Measurements from ENCODE around the gene SHROOM4. TPM values are rescaled to one million over a fixed set of nuclear protein-coding genes. Genes with fewer than 3 reads are reported as not detected.

The SHROOM4 gene
- total RNA-seq, 1 experiment from 2014 or later: 7.1 TPM

DNA sequence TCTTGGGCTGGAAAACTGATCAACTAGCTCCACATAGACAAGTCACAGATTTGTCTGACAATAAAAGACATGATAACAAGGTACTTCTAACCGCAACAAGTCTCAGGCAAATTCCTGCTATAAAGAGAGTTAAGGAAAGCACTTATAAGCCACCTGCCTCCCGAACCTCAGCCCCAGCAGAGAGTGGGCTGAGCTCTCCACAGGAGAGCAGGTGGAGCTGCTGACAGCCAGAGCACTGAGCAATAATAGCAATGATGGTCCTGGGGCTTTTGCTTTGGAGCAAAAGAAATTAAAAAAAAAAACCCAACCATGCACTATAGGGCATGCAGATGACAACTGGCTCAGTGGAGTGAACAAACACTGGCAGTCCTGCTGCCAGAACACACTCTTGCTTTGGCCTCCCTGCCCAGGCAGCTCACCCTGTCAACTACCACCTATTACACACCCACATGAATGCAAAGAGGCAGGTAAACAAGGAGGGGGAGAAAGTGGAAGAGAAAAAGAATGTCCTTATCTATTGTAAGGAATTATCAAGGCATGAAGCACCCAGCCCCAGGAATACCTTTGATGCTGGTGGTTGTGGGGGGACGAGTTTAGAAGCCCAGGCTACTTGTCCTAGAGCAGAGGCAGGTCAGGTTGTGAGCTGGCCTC is 207.6 kb downstream of the SHROOM4 start (continued):
- TF ChIP-seq NFE2L1 (CRISPR knock-in tag; IDR thresholded peaks at IDR 0.05) (no peak), HMGXB4 (CRISPR knock-in tag; IDR thresholded peaks at IDR 0.05) (no peak), KAT7 (CRISPR knock-in tag; IDR thresholded peaks at IDR 0.05; ENCODE audit: borderline replicate concordance) (no peak), NR1H2 (CRISPR knock-in tag; IDR thresholded peaks at IDR 0.05) (no peak), CREB1 (CRISPR knock-in tag; IDR thresholded peaks at IDR 0.05) (no peak)
- TF ChIP-seq, protein P1, sequence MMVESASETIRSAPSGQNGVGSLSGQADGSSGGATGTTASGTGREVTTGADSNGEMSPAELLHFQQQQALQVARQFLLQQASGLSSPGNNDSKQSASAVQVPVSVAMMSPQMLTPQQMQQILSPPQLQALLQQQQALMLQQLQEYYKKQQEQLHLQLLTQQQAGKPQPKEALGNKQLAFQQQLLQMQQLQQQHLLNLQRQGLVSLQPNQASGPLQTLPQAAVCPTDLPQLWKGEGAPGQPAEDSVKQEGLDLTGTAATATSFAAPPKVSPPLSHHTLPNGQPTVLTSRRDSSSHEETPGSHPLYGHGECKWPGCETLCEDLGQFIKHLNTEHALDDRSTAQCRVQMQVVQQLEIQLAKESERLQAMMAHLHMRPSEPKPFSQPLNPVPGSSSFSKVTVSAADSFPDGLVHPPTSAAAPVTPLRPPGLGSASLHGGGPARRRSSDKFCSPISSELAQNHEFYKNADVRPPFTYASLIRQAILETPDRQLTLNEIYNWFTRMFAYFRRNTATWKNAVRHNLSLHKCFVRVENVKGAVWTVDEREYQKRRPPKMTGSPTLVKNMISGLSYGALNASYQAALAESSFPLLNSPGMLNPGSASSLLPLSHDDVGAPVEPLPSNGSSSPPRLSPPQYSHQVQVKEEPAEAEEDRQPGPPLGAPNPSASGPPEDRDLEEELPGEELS (CRISPR knock-in tag; IDR thresholded peaks at IDR 0.05): no peak

- Mint-ChIP-seq H3K4me3 (no peak overlapping the region), H3K36me3 (peaks cover 19% of the 10 kb centered on the region; the same call in 1 of the 2 replicates), H3K4me1 (peaks cover 41% of the 10 kb centered on the region), H3K9me3 (no peaks in the 10 kb centered on the region), H3K27ac (peak overlapping the region; percentile 80), H3K27me3 (ENCODE audit: low read depth) (no peaks in the 10 kb centered on the region; the same call in 1 of the 2 replicates)
- DNase-seq (ENCODE audit: low spot score) (no peak), ATAC-seq (no peak)
- POLR2A ChIA-PET: no interaction called here
- CTCF ChIA-PET: no interaction called here
- no peak for TF ChIP-seq ZBTB43 (CRISPR knock-in tag; IDR thresholded peaks at IDR 0.05)
- no peak for TF ChIP-seq SMAD4 (CRISPR knock-in tag; IDR thresholded peaks at IDR 0.05)
- TF ChIP-seq, protein P2, sequence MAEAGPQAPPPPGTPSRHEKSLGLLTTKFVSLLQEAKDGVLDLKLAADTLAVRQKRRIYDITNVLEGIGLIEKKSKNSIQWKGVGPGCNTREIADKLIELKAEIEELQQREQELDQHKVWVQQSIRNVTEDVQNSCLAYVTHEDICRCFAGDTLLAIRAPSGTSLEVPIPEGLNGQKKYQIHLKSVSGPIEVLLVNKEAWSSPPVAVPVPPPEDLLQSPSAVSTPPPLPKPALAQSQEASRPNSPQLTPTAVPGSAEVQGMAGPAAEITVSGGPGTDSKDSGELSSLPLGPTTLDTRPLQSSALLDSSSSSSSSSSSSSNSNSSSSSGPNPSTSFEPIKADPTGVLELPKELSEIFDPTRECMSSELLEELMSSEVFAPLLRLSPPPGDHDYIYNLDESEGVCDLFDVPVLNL (CRISPR knock-in tag; IDR thresholded peaks at IDR 0.05; ENCODE audit: borderline replicate concordance, low read depth): no peak
- TF ChIP-seq, protein P3, sequence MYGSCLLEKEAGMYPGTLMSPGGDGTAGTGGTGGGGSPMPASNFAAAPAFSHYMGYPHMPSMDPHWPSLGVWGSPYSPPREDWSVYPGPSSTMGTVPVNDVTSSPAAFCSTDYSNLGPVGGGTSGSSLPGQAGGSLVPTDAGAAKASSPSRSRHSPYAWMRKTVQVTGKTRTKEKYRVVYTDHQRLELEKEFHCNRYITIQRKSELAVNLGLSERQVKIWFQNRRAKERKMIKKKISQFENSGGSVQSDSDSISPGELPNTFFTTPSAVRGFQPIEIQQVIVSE (CRISPR knock-in tag; IDR thresholded peaks at IDR 0.05; ENCODE audit: borderline replicate concordance): no peak
- TF ChIP-seq, protein P1 (CRISPR knock-in tag; IDR thresholded peaks at IDR 0.05): no peak
- no peak for TF ChIP-seq MLX (CRISPR knock-in tag; IDR thresholded peaks at IDR 0.05)
- no peak for TF ChIP-seq SOX15 (CRISPR knock-in tag; IDR thresholded peaks at IDR 0.05)
- no peak for TF ChIP-seq JUN (CRISPR knock-in tag; IDR thresholded peaks at IDR 0.05)
- TF ChIP-seq NR1H2 (CRISPR knock-in tag; IDR thresholded peaks at IDR 0.05): no peak
- TF ChIP-seq, protein P4, sequence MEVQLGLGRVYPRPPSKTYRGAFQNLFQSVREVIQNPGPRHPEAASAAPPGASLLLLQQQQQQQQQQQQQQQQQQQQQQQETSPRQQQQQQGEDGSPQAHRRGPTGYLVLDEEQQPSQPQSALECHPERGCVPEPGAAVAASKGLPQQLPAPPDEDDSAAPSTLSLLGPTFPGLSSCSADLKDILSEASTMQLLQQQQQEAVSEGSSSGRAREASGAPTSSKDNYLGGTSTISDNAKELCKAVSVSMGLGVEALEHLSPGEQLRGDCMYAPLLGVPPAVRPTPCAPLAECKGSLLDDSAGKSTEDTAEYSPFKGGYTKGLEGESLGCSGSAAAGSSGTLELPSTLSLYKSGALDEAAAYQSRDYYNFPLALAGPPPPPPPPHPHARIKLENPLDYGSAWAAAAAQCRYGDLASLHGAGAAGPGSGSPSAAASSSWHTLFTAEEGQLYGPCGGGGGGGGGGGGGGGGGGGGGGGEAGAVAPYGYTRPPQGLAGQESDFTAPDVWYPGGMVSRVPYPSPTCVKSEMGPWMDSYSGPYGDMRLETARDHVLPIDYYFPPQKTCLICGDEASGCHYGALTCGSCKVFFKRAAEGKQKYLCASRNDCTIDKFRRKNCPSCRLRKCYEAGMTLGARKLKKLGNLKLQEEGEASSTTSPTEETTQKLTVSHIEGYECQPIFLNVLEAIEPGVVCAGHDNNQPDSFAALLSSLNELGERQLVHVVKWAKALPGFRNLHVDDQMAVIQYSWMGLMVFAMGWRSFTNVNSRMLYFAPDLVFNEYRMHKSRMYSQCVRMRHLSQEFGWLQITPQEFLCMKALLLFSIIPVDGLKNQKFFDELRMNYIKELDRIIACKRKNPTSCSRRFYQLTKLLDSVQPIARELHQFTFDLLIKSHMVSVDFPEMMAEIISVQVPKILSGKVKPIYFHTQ (CRISPR knock-in tag; IDR thresholded peaks at IDR 0.05): no peak
- TF ChIP-seq OVOL2 (CRISPR knock-in tag; IDR thresholded peaks at IDR 0.05; ENCODE audit: borderline replicate concordance): no peak
- TF ChIP-seq, protein P5, sequence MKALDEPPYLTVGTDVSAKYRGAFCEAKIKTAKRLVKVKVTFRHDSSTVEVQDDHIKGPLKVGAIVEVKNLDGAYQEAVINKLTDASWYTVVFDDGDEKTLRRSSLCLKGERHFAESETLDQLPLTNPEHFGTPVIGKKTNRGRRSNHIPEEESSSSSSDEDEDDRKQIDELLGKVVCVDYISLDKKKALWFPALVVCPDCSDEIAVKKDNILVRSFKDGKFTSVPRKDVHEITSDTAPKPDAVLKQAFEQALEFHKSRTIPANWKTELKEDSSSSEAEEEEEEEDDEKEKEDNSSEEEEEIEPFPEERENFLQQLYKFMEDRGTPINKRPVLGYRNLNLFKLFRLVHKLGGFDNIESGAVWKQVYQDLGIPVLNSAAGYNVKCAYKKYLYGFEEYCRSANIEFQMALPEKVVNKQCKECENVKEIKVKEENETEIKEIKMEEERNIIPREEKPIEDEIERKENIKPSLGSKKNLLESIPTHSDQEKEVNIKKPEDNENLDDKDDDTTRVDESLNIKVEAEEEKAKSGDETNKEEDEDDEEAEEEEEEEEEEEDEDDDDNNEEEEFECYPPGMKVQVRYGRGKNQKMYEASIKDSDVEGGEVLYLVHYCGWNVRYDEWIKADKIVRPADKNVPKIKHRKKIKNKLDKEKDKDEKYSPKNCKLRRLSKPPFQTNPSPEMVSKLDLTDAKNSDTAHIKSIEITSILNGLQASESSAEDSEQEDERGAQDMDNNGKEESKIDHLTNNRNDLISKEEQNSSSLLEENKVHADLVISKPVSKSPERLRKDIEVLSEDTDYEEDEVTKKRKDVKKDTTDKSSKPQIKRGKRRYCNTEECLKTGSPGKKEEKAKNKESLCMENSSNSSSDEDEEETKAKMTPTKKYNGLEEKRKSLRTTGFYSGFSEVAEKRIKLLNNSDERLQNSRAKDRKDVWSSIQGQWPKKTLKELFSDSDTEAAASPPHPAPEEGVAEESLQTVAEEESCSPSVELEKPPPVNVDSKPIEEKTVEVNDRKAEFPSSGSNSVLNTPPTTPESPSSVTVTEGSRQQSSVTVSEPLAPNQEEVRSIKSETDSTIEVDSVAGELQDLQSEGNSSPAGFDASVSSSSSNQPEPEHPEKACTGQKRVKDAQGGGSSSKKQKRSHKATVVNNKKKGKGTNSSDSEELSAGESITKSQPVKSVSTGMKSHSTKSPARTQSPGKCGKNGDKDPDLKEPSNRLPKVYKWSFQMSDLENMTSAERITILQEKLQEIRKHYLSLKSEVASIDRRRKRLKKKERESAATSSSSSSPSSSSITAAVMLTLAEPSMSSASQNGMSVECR (CRISPR knock-in tag; IDR thresholded peaks at IDR 0.05; ENCODE audit: borderline replicate concordance): no peak
Observed at GRCh38 chrX:50596056-50596455, 217.9 kb downstream of the SHROOM4 start.

Data from WTC11 (cell line).